HG02623 (cell line): ENCODE results near the gene STARD3.
"Not testable (repeated sequence)": the region's sequence is repeated elsewhere in the genome, so short reads cannot be mapped to it uniquely, and the experiment has no call there.

Experiments used
- ATAC-seq: cut with Tn5 transposase; IDR thresholded peaks from one replicate; pipeline ENCODE4 v1.9.1; 2021; ENCODE audit warnings: moderate library complexity; ENCODE audit not compliant: unreplicated experiment

STARD3 gene

GRCh38 chr17:39687101-39687545 lies 50.2 kb downstream of the STARD3 start:
- ATAC-seq, result no peak

GRCh38 chr17:39687546-39688474 lies 50.9 kb downstream of the STARD3 start, which contains the start of gene PGAP3:
Gene PGAP3 (minus strand): TSS chr17:39688057. CDS start chr17:39688014, 43 bp downstream.
- ATAC-seq, result peak; percentile 79

GRCh38 chr17:39688475-39688835 lies 51.5 kb downstream of the STARD3 start:
- no peak for ATAC-seq

GRCh38 chr17:39688945-39689344 lies 52.0 kb downstream of the STARD3 start:
- ATAC-seq, result no peak

GRCh38 chr17:39694593-39694992 lies 57.6 kb downstream of the STARD3 start:
- no peak for ATAC-seq

GRCh38 chr17:39695089-39695474 lies 58.1 kb downstream of the STARD3 start:
- no peak for ATAC-seq

GRCh38 chr17:39696731-39697130 lies 59.8 kb downstream of the STARD3 start:
- no peak for ATAC-seq

- no peak for ATAC-seq
These were observed 61.0 kb downstream of the STARD3 start for GRCh38 chr17:39697961-39698360.

GRCh38 chr17:39699157-39699817 lies 62.3 kb downstream of the STARD3 start:
- not testable (repeated sequence) for ATAC-seq

GRCh38 chr17:39699818-39700147 lies 62.8 kb downstream of the STARD3 start, which contains the start of gene ERBB2:
Gene ERBB2 (plus strand): TSS chr17:39700064. CDS start chr17:39700239, 175 bp downstream.
- ATAC-seq, result no peak

GRCh38 chr17:39700148-39700987 lies 63.4 kb downstream of the STARD3 start:
- ATAC-seq, result no peak

- no peak for ATAC-seq
These were observed 64.3 kb downstream of the STARD3 start for GRCh38 chr17:39701012-39701783.

GRCh38 chr17:39701784-39702422 lies 65.0 kb downstream of the STARD3 start:
- no peak for ATAC-seq

- no peak for ATAC-seq
These were observed 66.3 kb downstream of the STARD3 start for GRCh38 chr17:39702901-39703893.

GRCh38 chr17:39703913-39704312 lies 67.0 kb downstream of the STARD3 start:
- no peak for ATAC-seq

- ATAC-seq, result no peak
These were observed 68.0 kb downstream of the STARD3 start for GRCh38 chr17:39704821-39705551.

- ATAC-seq, result no peak
These were observed 68.9 kb downstream of the STARD3 start for GRCh38 chr17:39705786-39706348.

GRCh38 chr17:39706383-39706782 lies 69.4 kb downstream of the STARD3 start:
- ATAC-seq, result no peak
